K562 (cell line): ENCODE measurements around the gene GTF3C1. TPM values are rescaled to one million over a fixed set of nuclear protein-coding genes. Genes with fewer than 3 reads are reported as not detected.

ENCODE experiments used
- BRD4 ChIP-seq: fragments of 200-600 bp; sonication (generic); IDR thresholded peaks from 2 replicates; pipeline ENCODE4 v1.6.1; 2017; ENCODE audit warnings: inconsistent platforms
- HNRNPLL ChIP-seq: fragments of 200-400 bp; formaldehyde crosslinking; IDR thresholded peaks from 2 replicates; pipeline ENCODE4 v1.6.1; 2017; ENCODE audit warnings: low read length, low read depth, mild to moderate bottlenecking; ENCODE audit not compliant: poor library complexity, severe bottlenecking
- JUN ChIP-seq, 2 experiments: sonication (generic) in 1 of 2; formaldehyde crosslinking in 1 of 2; IDR thresholded peaks; 2 replicates each; pipeline versions ENCODE4 v1.6.1 to v1.8.0; 2012 to 2022; ENCODE audit warnings: borderline replicate concordance in 2 of 2, mild to moderate bottlenecking in 2 of 2, improper control_type of control experiment in 1 of 2, low read depth in 1 of 2, low read length in 1 of 2, missing genetic modification reagents in 1 of 2
- JUND ChIP-seq, 2 experiments: IDR thresholded peaks; 2 replicates in 1 of 2; 3 replicates in 1 of 2; pipeline ENCODE4 v1.6.1; 2011; ENCODE audit warnings: borderline replicate concordance in 2 of 2, low read depth in 2 of 2, low read length in 2 of 2, improper control_type of control experiment in 1 of 2, missing biosample characterization in 1 of 2, missing genetic modification characterization in 1 of 2, missing genetic modification reagents in 1 of 2
- KLF6 ChIP-seq: fragments of 250-450 bp; sonication (Bioruptor Pico); IDR thresholded peaks from 2 replicates; pipeline ENCODE4 v1.4.0; 2020; ENCODE audit warnings: mild to moderate bottlenecking, moderate library complexity, borderline replicate concordance
- L3MBTL2 ChIP-seq: fragments of 450-650 bp; IDR thresholded peaks from 2 replicates; pipeline ENCODE4 v1.6.1; 2016; ENCODE audit warnings: mild to moderate bottlenecking, moderate library complexity
- MYC ChIP-seq, 2 experiments: fragments of 250-450 bp in 1 of 2; sonication (Bioruptor Pico) in 1 of 2; IDR thresholded peaks; 2 replicates each; pipeline versions ENCODE4 v1.5.1 to v1.6.1; 2012 to 2021; ENCODE audit warnings: low read depth in 2 of 2, borderline replicate concordance in 1 of 2, improper control_type of control experiment in 1 of 2, low read length in 1 of 2, mild to moderate bottlenecking in 1 of 2, moderate library complexity in 1 of 2
- NCOR1 ChIP-seq: fragments of 450-650 bp; IDR thresholded peaks from 2 replicates; pipeline ENCODE4 v1.6.1; 2016; ENCODE audit warnings: mild to moderate bottlenecking, moderate library complexity
- RFX1 ChIP-seq: fragments of 450-650 bp; IDR thresholded peaks from 2 replicates; pipeline ENCODE4 v1.6.1; 2016; ENCODE audit warnings: mild to moderate bottlenecking, moderate library complexity
- ZNF431 ChIP-seq: sonication (generic); formaldehyde crosslinking; IDR thresholded peaks from 2 replicates; pipeline ENCODE4 v1.8.0; 2022; ENCODE audit warnings: mild to moderate bottlenecking, missing genetic modification reagents
- polyA plus RNA-seq, 8 experiments: library from polyadenylated mRNA; depleted of rRNA in 4 of 8; stranded (reverse) in 5 of 8; unstranded in 3 of 8; fragments of >200 nt; fragmentation: Nextera tagmentation in 2 of 8; fragmentation: Illumina TruSeq in 1 of 8; extraction: Ambion mirVana in 2 of 8; extraction: Trizol in 1 of 8; gene quantifications; 2 replicates each; pipeline versions ENCODE4 v1.2.1 to v1.2.3, GENCODE V29; 2011 to 2014; ENCODE audit warnings: inconsistent platforms in 1 of 8, missing spikeins in 1 of 8
- total RNA-seq, 7 experiments: library from RNA; depleted of rRNA in 6 of 7; stranded (reverse); fragments of >200 nt in 6 of 7; fragmentation: Illumina TruSeq in 2 of 7; extraction: Trizol in 2 of 7; gene quantifications; 2 replicates each; pipeline versions ENCODE4 v1.2.1 to v1.2.3, GENCODE V29; 2011 to 2021; ENCODE audit warnings: low replicate concordance in 1 of 7
- TF ChIP-seq, protein P1 (sequence below): fragments of 450-650 bp; IDR thresholded peaks from 2 replicates; pipeline ENCODE4 v1.6.1; 2016; ENCODE audit warnings: mild to moderate bottlenecking, moderate library complexity

Gene GTF3C1
- total and polyA plus RNA-seq, 9 of the 15 experiments (the other 6 are each of a cell fraction or from before 2014, with no cell fraction given) = 0.72 to 63.6 (median 30.9) TPM

DNA sequence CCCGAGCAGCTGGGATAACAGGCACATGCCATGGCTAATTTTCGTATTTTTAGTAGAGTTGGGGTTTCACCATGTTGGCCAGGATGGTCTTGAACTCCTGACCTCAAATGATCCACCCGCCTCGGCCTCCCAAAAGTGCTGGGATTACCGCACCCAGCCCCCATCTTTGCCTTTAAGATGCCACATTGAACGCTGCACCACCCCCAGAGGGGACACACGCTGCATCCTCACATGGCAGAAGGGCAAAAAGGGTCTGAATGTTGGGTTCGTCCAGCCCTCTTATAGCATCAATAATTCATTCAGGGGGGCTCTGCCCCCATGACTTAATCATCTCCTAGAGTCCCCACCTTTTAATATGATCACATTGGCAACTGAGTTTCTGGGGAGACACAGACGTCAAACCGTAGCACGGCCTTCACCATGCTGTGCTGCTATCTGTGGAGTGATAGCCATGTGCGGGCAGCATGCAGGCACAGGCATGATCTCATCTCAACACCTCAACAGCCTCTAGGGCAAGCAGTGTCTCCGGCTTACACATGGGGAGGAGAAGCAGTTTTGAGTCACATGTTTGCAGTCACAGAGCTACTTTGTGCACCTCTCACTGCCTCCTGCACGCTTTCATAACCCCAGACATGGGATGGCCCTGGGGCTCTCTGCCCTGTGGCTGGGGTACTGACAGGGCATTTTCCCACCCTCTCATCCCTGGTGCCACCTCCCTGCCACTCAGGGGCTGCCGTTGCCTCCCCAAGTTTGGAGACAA is 117.8 kb downstream of the GTF3C1 start (continued):
- TF ChIP-seq, protein P1, sequence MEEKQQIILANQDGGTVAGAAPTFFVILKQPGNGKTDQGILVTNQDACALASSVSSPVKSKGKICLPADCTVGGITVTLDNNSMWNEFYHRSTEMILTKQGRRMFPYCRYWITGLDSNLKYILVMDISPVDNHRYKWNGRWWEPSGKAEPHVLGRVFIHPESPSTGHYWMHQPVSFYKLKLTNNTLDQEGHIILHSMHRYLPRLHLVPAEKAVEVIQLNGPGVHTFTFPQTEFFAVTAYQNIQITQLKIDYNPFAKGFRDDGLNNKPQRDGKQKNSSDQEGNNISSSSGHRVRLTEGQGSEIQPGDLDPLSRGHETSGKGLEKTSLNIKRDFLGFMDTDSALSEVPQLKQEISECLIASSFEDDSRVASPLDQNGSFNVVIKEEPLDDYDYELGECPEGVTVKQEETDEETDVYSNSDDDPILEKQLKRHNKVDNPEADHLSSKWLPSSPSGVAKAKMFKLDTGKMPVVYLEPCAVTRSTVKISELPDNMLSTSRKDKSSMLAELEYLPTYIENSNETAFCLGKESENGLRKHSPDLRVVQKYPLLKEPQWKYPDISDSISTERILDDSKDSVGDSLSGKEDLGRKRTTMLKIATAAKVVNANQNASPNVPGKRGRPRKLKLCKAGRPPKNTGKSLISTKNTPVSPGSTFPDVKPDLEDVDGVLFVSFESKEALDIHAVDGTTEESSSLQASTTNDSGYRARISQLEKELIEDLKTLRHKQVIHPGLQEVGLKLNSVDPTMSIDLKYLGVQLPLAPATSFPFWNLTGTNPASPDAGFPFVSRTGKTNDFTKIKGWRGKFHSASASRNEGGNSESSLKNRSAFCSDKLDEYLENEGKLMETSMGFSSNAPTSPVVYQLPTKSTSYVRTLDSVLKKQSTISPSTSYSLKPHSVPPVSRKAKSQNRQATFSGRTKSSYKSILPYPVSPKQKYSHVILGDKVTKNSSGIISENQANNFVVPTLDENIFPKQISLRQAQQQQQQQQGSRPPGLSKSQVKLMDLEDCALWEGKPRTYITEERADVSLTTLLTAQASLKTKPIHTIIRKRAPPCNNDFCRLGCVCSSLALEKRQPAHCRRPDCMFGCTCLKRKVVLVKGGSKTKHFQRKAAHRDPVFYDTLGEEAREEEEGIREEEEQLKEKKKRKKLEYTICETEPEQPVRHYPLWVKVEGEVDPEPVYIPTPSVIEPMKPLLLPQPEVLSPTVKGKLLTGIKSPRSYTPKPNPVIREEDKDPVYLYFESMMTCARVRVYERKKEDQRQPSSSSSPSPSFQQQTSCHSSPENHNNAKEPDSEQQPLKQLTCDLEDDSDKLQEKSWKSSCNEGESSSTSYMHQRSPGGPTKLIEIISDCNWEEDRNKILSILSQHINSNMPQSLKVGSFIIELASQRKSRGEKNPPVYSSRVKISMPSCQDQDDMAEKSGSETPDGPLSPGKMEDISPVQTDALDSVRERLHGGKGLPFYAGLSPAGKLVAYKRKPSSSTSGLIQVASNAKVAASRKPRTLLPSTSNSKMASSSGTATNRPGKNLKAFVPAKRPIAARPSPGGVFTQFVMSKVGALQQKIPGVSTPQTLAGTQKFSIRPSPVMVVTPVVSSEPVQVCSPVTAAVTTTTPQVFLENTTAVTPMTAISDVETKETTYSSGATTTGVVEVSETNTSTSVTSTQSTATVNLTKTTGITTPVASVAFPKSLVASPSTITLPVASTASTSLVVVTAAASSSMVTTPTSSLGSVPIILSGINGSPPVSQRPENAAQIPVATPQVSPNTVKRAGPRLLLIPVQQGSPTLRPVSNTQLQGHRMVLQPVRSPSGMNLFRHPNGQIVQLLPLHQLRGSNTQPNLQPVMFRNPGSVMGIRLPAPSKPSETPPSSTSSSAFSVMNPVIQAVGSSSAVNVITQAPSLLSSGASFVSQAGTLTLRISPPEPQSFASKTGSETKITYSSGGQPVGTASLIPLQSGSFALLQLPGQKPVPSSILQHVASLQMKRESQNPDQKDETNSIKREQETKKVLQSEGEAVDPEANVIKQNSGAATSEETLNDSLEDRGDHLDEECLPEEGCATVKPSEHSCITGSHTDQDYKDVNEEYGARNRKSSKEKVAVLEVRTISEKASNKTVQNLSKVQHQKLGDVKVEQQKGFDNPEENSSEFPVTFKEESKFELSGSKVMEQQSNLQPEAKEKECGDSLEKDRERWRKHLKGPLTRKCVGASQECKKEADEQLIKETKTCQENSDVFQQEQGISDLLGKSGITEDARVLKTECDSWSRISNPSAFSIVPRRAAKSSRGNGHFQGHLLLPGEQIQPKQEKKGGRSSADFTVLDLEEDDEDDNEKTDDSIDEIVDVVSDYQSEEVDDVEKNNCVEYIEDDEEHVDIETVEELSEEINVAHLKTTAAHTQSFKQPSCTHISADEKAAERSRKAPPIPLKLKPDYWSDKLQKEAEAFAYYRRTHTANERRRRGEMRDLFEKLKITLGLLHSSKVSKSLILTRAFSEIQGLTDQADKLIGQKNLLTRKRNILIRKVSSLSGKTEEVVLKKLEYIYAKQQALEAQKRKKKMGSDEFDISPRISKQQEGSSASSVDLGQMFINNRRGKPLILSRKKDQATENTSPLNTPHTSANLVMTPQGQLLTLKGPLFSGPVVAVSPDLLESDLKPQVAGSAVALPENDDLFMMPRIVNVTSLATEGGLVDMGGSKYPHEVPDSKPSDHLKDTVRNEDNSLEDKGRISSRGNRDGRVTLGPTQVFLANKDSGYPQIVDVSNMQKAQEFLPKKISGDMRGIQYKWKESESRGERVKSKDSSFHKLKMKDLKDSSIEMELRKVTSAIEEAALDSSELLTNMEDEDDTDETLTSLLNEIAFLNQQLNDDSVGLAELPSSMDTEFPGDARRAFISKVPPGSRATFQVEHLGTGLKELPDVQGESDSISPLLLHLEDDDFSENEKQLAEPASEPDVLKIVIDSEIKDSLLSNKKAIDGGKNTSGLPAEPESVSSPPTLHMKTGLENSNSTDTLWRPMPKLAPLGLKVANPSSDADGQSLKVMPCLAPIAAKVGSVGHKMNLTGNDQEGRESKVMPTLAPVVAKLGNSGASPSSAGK = peak; percentile 94
- TF ChIP-seq ZNF431 (CRISPR knock-in tag) = no peak
- peak; percentile 27; the same call in 1 of the 2 replicates for TF ChIP-seq JUND (IDR thresholded peaks at IDR 0.05; ENCODE audit: borderline replicate concordance, low read depth, low read length)
- no peak for TF ChIP-seq JUND (tag; IDR thresholded peaks at IDR 0.05; ENCODE audit: borderline replicate concordance, low read depth, low read length)
- TF ChIP-seq BRD4 = no peak
- peak; percentile 22; the same call in 1 of the 2 replicates for TF ChIP-seq JUN (IDR thresholded peaks at IDR 0.05; ENCODE audit: borderline replicate concordance, low read depth, low read length)
- TF ChIP-seq JUN (CRISPR knock-in tag; IDR thresholded peaks at IDR 0.05; ENCODE audit: borderline replicate concordance) = no peak
- TF ChIP-seq HNRNPLL = no peak
- no peak for TF ChIP-seq NCOR1
- no peak for TF ChIP-seq KLF6 (CRISPR knock-in tag)
- peak; percentile 50; the same call in 1 of the 2 replicates for TF ChIP-seq MYC (IDR thresholded peaks at IDR 0.05; ENCODE audit: low read depth, low read length)
- no peak for TF ChIP-seq MYC (CRISPR knock-in tag; IDR thresholded peaks at IDR 0.05; ENCODE audit: borderline replicate concordance, low read depth)
- no peak for TF ChIP-seq RFX1
- peak; percentile 85 for TF ChIP-seq L3MBTL2
